ENCODE data around the gene POLG2.

GRCh38 chr17:64536913-64537312, 40.1 kb upstream of the POLG2 start:
- TF ChIP-seq EZH2 (IDR thresholded peaks at IDR 0.05; ENCODE audit: borderline replicate concordance, low read length) (no peak), CTCF (conservative IDR thresholded peaks at IDR 0.05 in 1 of 2, IDR thresholded peaks at IDR 0.05 in 1 of 2; ENCODE audit: extremely low read depth in 1 of 2, insufficient read depth in 1 of 2, low read depth in 1 of 2, low read length in 2 of 2) (no peak)
